Fibroblast of pulmonary artery (primary cell): ENCODE data around the gene HDAC9.

Experiments used
- DNase-seq: peaks from one replicate; pipeline ENCODE4 v3.0.0-alpha.2; 2010; ENCODE audit warnings: low read depth
- H3K4me3 ChIP-seq: replicated peaks from 2 replicates; pipeline ENCODE4 v1.5.1; 2011; ENCODE audit warnings: low read depth, mild to moderate bottlenecking, control low read depth, low read length, moderate library complexity
- CTCF ChIP-seq: IDR thresholded peaks from 2 replicates; pipeline ENCODE4 v1.5.1; 2011; ENCODE audit warnings: mild to moderate bottlenecking, control low read depth, low read length, inconsistent platforms; ENCODE audit errors: missing control alignments

The HDAC9 gene

GRCh38 chr7:18489624-18490023, 5.9 kb upstream of the HDAC9 start:
- TF ChIP-seq CTCF: no peak
- no peak overlapping the region for H3K4me3 ChIP-seq
- no peak for DNase-seq

- no peak overlapping the region for H3K4me3 ChIP-seq
- no peak for DNase-seq
- no peak for TF ChIP-seq CTCF
These were observed 3.7 kb upstream of the HDAC9 start for GRCh38 chr7:18491871-18492270.

GRCh38 chr7:18494406-18494805, 1.1 kb upstream of the HDAC9 start:
- H3K4me3 ChIP-seq: no peak overlapping the region
- no peak for TF ChIP-seq CTCF
- DNase-seq: no peak

GRCh38 chr7:18494821-18495408, 634 bp upstream of the HDAC9 start:
- H3K4me3 ChIP-seq: no peak overlapping the region
- DNase-seq: peak; percentile 57
- no peak for TF ChIP-seq CTCF

GRCh38 chr7:18496341-18496700, 772 bp downstream of the HDAC9 start:
- DNase-seq: no peak

GRCh38 chr7:18497082-18497481, 1.5 kb downstream of the HDAC9 start:
- DNase-seq: no peak
- no peak for TF ChIP-seq CTCF
- H3K4me3 ChIP-seq: no peak overlapping the region

More at GRCh38 chr7:18496341-18496700, 772 bp downstream of the HDAC9 start:
- peak overlapping the region; percentile 42 for H3K4me3 ChIP-seq
- TF ChIP-seq CTCF: no peak

GRCh38 chr7:18497800-18498199, 2.3 kb downstream of the HDAC9 start:
- H3K4me3 ChIP-seq: no peak overlapping the region
- DNase-seq: no peak
- no peak for TF ChIP-seq CTCF
